Suprapubic skin (tissue), 4 donors: ENCODE measurements around the gene OSBP2. TPM values are rescaled to one million over a fixed set of nuclear protein-coding genes. Genes with fewer than 3 reads are reported as not detected.
A peak's percentile ranks its signal among the peaks of the same experiment; 100 is the strongest.

Experiments
- DNase-seq, 2 donors: peaks; one replicate each; pipeline ENCODE4 v3.0.0-alpha.2; 2019; ENCODE audit warnings: low spot score in 2 of 2
- H3K27ac ChIP-seq: fragments of 200-600 bp; sonication (generic); one replicate; pipeline ENCODE4 v1.5.1; 2019
- H3K27me3 ChIP-seq: fragments of 200-600 bp; sonication (generic); one replicate; pipeline ENCODE4 v1.5.1; 2019
- H3K36me3 ChIP-seq: fragments of 200-600 bp; sonication (generic); one replicate; pipeline ENCODE4 v1.5.1; 2019
- H3K4me1 ChIP-seq: fragments of 200-600 bp; sonication (generic); one replicate; pipeline ENCODE4 v1.5.1; 2019
- H3K4me3 ChIP-seq: fragments of 200-600 bp; sonication (generic); one replicate; pipeline ENCODE4 v1.5.1; 2019; ENCODE audit warnings: mild to moderate bottlenecking
- H3K9me3 ChIP-seq: fragments of 200-600 bp; sonication (generic); one replicate; pipeline ENCODE4 v1.5.1; 2019
- CTCF ChIP-seq, 2 donors: fragments of 200-600 bp in 1 of 2; fragments of 450-650 bp in 1 of 2; sonication (generic) in 1 of 2; IDR thresholded peaks; one replicate each; pipeline ENCODE4 v1.5.1; 2016 to 2019; ENCODE audit warnings: antibody characterized with exemption in 2 of 2, mild to moderate bottlenecking in 1 of 2, moderate library complexity in 1 of 2
- EP300 ChIP-seq: sonication (generic); formaldehyde crosslinking; IDR thresholded peaks from one replicate; pipeline ENCODE4 v1.6.1; 2017; ENCODE audit warnings: antibody characterized with exemption
- POLR2A ChIP-seq, 2 donors: fragments of 450-650 bp; IDR thresholded peaks; one replicate each; pipeline ENCODE4 v1.6.1; 2017; ENCODE audit warnings: antibody characterized with exemption in 2 of 2, mild to moderate bottlenecking in 2 of 2, moderate library complexity in 2 of 2
- POLR2AphosphoS5 ChIP-seq, 3 donors: sonication (generic); formaldehyde crosslinking; IDR thresholded peaks; one replicate each; pipeline ENCODE4 v1.6.1; 2017; ENCODE audit warnings: antibody characterized with exemption in 3 of 3
- WGBS: methylation state at CpG from one replicate; pipeline ENCODE4 v1.1.5; 2018; 5-methylcytosine and 5-hydroxymethylcytosine counted together
- total RNA-seq, 4 donors: library from RNA; depleted of rRNA; stranded (reverse); fragments of >200 nt; gene quantifications; one replicate each; pipeline ENCODE4 v1.1.0, GENCODE V29; 2016

OSBP2 gene
- total RNA-seq, 4 donors from 2014 or later: 3.9 to 11.3 (median 6.4) TPM

GRCh38 chr22:30869667-30870395 lies 175.2 kb downstream of the OSBP2 start:
- Histone ChIP-seq H3K9me3 (no peaks in the 10 kb centered on the region), H3K4me3 (no peak overlapping the region), H3K4me1 (no peaks in the 10 kb centered on the region), H3K36me3 (peaks cover 4% of the 10 kb centered on the region), H3K27me3 (no peaks in the 10 kb centered on the region), H3K27ac (no peak overlapping the region)
- 90% methylated on average over 15 of the region's 15 CpGs for WGBS
- DNase-seq: peak; percentile 49 to 56
- no peak for TF ChIP-seq POLR2A (IDR thresholded peaks at IDR 0.05)
- TF ChIP-seq EP300: no peak
- TF ChIP-seq POLR2AphosphoS5 (IDR thresholded peaks at IDR 0.05): no peak
- TF ChIP-seq CTCF (IDR thresholded peaks at IDR 0.05): no peak

- TF ChIP-seq CTCF (IDR thresholded peaks at IDR 0.05) (no peak), POLR2AphosphoS5 (IDR thresholded peaks at IDR 0.05) (no peak), EP300 (no peak), POLR2A (IDR thresholded peaks at IDR 0.05) (no peak)
- H3K4me1 ChIP-seq: no peaks in the 10 kb centered on the region
- H3K4me3 ChIP-seq: no peak overlapping the region
- H3K27me3 ChIP-seq: no peaks in the 10 kb centered on the region
- peaks cover 4% of the 10 kb centered on the region for H3K36me3 ChIP-seq
- no peaks in the 10 kb centered on the region for H3K9me3 ChIP-seq
- no peak overlapping the region for H3K27ac ChIP-seq
- peak; percentile 46 to 74 for DNase-seq
- WGBS: 90% methylated on average over 32 of the region's 36 CpGs
Measured at GRCh38 chr22:30870451-30871345, 176.0 kb downstream of the OSBP2 start.

- WGBS: 93% methylated on average over 5 of the region's 13 CpGs
- TF ChIP-seq EP300 (no peak), POLR2AphosphoS5 (IDR thresholded peaks at IDR 0.05) (no peak), CTCF (IDR thresholded peaks at IDR 0.05) (no peak), POLR2A (IDR thresholded peaks at IDR 0.05) (no peak)
- H3K9me3 ChIP-seq: no peaks in the 10 kb centered on the region
- H3K36me3 ChIP-seq: peaks cover 4% of the 10 kb centered on the region
- H3K27ac ChIP-seq: no peak overlapping the region
- DNase-seq: peak; percentile 28 to 66
- H3K4me3 ChIP-seq: no peak overlapping the region
- no peaks in the 10 kb centered on the region for H3K4me1 ChIP-seq
- H3K27me3 ChIP-seq: no peaks in the 10 kb centered on the region
Measured at GRCh38 chr22:30871391-30872284, 177.0 kb downstream of the OSBP2 start.

- no peaks in the 10 kb centered on the region for H3K9me3 ChIP-seq
- WGBS: 96% methylated on average over 7 of the region's 16 CpGs
- H3K27me3 ChIP-seq: no peaks in the 10 kb centered on the region
- no peak overlapping the region for H3K27ac ChIP-seq
- DNase-seq: peak; percentile 31 to 62
- no peak overlapping the region for H3K4me3 ChIP-seq
- peaks cover 4% of the 10 kb centered on the region for H3K36me3 ChIP-seq
- H3K4me1 ChIP-seq: no peaks in the 10 kb centered on the region
- TF ChIP-seq POLR2AphosphoS5 (IDR thresholded peaks at IDR 0.05) (no peak), EP300 (no peak), POLR2A (IDR thresholded peaks at IDR 0.05) (no peak), CTCF (IDR thresholded peaks at IDR 0.05) (no peak)
Measured at GRCh38 chr22:30872285-30873041, 177.8 kb downstream of the OSBP2 start.
